BE2C (cell line): ENCODE measurements around the gene KCTD10.

Experiments
- DNase-seq: peaks from one replicate; pipeline ENCODE4 v3.0.0-alpha.2; 2020
- H3K27me3 ChIP-seq: fragments of 250-450 bp; sonication (Bioruptor Pico); 2 replicates; pipeline ENCODE4 v1.5.1; 2020; ENCODE audit warnings: mild to moderate bottlenecking
- H3K36me3 ChIP-seq: fragments of 250-450 bp; sonication (Bioruptor Pico); 2 replicates; pipeline ENCODE4 v1.5.1; 2020; ENCODE audit warnings: mild to moderate bottlenecking
- H3K4me1 ChIP-seq: fragments of 250-450 bp; sonication (Bioruptor Pico); 2 replicates; pipeline ENCODE4 v1.5.1; 2020
- H3K4me3 ChIP-seq: 2 replicates; pipeline ENCODE4 v1.5.1; 2011; ENCODE audit warnings: low read depth, low read length
- H3K9me3 ChIP-seq: fragments of 250-450 bp; sonication (Bioruptor Pico); 2 replicates; pipeline ENCODE4 v1.5.1; 2020
- CTCF ChIP-seq: IDR thresholded peaks from 2 replicates; pipeline ENCODE4 v1.5.1; 2012; ENCODE audit warnings: mild to moderate bottlenecking, low read depth, low read length

The KCTD10 gene

GRCh38 chr12:109452489-109452888 lies 24.6 kb downstream of the KCTD10 start:
- H3K36me3 ChIP-seq: peaks cover 41% of the 10 kb centered on the region
- no peaks in the 10 kb centered on the region for H3K9me3 ChIP-seq
- no peaks in the 10 kb centered on the region for H3K4me1 ChIP-seq
- DNase-seq: no peak
- no peak overlapping the region for H3K4me3 ChIP-seq
- H3K27me3 ChIP-seq: no peaks in the 10 kb centered on the region
- TF ChIP-seq CTCF: no peak

GRCh38 chr12:109451400-109451799 lies 25.7 kb downstream of the KCTD10 start:
- Histone ChIP-seq H3K9me3 (no peaks in the 10 kb centered on the region), H3K27me3 (no peaks in the 10 kb centered on the region)

GRCh38 chr12:109450980-109451379 lies 26.1 kb downstream of the KCTD10 start:
- Histone ChIP-seq H3K4me1 (no peaks in the 10 kb centered on the region), H3K9me3 (no peaks in the 10 kb centered on the region), H3K4me3 (no peak overlapping the region), H3K36me3 (peaks cover 31% of the 10 kb centered on the region), H3K27me3 (no peaks in the 10 kb centered on the region)
- TF ChIP-seq CTCF: no peak
- no peak for DNase-seq

More at GRCh38 chr12:109451400-109451799, 25.7 kb downstream of the KCTD10 start:
- no peak overlapping the region for H3K4me3 ChIP-seq
- peaks cover 32% of the 10 kb centered on the region for H3K36me3 ChIP-seq
- TF ChIP-seq CTCF: no peak
- no peak for DNase-seq
- H3K4me1 ChIP-seq: no peaks in the 10 kb centered on the region

- Histone ChIP-seq H3K27me3 (no peaks in the 10 kb centered on the region), H3K4me1 (no peaks in the 10 kb centered on the region), H3K9me3 (no peaks in the 10 kb centered on the region), H3K4me3 (no peak overlapping the region), H3K36me3 (peaks cover 23% of the 10 kb centered on the region)
- no peak for DNase-seq
- no peak for TF ChIP-seq CTCF
Observed at GRCh38 chr12:109449845-109450532, 27.1 kb downstream of the KCTD10 start.

- H3K36me3 ChIP-seq: peaks cover 23% of the 10 kb centered on the region
- TF ChIP-seq CTCF: no peak
Observed at GRCh38 chr12:109448707-109449390, 28.3 kb downstream of the KCTD10 start.

GRCh38 chr12:109448272-109448671 lies 28.8 kb downstream of the KCTD10 start:
- TF ChIP-seq CTCF: no peak
- DNase-seq: no peak
- Histone ChIP-seq H3K9me3 (no peaks in the 10 kb centered on the region), H3K27me3 (no peaks in the 10 kb centered on the region), H3K4me1 (no peaks in the 10 kb centered on the region), H3K36me3 (peaks cover 23% of the 10 kb centered on the region), H3K4me3 (no peak overlapping the region)

More at GRCh38 chr12:109448707-109449390, 28.3 kb downstream of the KCTD10 start:
- no peak for DNase-seq
- H3K4me1 ChIP-seq: no peaks in the 10 kb centered on the region
- H3K4me3 ChIP-seq: no peak overlapping the region
- H3K27me3 ChIP-seq: no peaks in the 10 kb centered on the region
- H3K9me3 ChIP-seq: no peaks in the 10 kb centered on the region
